Thyroid gland (tissue), 4 donors: ENCODE data around the gene ABCA6. TPM values are rescaled to one million over a fixed set of nuclear protein-coding genes. Genes with fewer than 3 reads are reported as not detected.

Experiments used
- DNase-seq, 2 donors: peaks; one replicate each; pipeline ENCODE4 v3.0.0-alpha.2; 2019
- H3K27ac ChIP-seq, 3 donors: fragments of 200-600 bp; sonication (generic); 1 replicate in 2 of 3; 2 replicates in 1 of 3; pipeline ENCODE4 v1.5.1; 2016 to 2019; ENCODE audit warnings: mild to moderate bottlenecking in 1 of 3, moderate library complexity in 1 of 3
- H3K27me3 ChIP-seq: fragments of 200-600 bp; sonication (generic); one replicate; pipeline ENCODE4 v1.5.1; 2019
- H3K36me3 ChIP-seq, 2 donors: fragments of 200-600 bp; sonication (generic); one replicate each; pipeline ENCODE4 v1.5.1; 2016 to 2019
- H3K4me1 ChIP-seq, 2 donors: fragments of 200-600 bp; sonication (generic); one replicate each; pipeline ENCODE4 v1.5.1; 2017 to 2019
- H3K4me3 ChIP-seq, 3 donors: fragments of 200-600 bp; sonication (generic); replicated peaks in 1 of 3; 1 replicate in 2 of 3; 2 replicates in 1 of 3; pipeline ENCODE4 v1.5.1; 2016; ENCODE audit warnings: mild to moderate bottlenecking in 1 of 3
- H3K9me3 ChIP-seq: fragments of 200-600 bp; sonication (generic); one replicate; pipeline ENCODE4 v1.5.1; 2017
- CTCF ChIP-seq, 6 experiments: fragments of 200-600 bp in 3 of 6; fragments of 450-650 bp in 3 of 6; sonication (generic) in 3 of 6; IDR thresholded peaks; one replicate each; pipeline ENCODE4 v1.5.1; 2016 to 2019; ENCODE audit warnings: antibody characterized with exemption in 6 of 6, mild to moderate bottlenecking in 2 of 6, inconsistent platforms in 1 of 6, moderate library complexity in 1 of 6
- POLR2A ChIP-seq, 2 donors: fragments of 450-650 bp; IDR thresholded peaks; one replicate each; pipeline ENCODE4 v1.6.1; 2017; ENCODE audit warnings: antibody characterized with exemption in 2 of 2, mild to moderate bottlenecking in 2 of 2, moderate library complexity in 1 of 2
- WGBS, 2 donors: methylation state at CpG; one replicate each; pipeline ENCODE4 v1.1.5; 2017; 5-methylcytosine and 5-hydroxymethylcytosine counted together
- intact Hi-C: fragments of 100-400 bp; cut with DNase I; formaldehyde crosslinking; loops from one replicate; pipeline ENCODE4 v1.15.1; 2023
- total RNA-seq, 4 donors: library from RNA; depleted of rRNA; stranded (reverse); fragments of >200 nt; gene quantifications; one replicate each; pipeline ENCODE4 v1.2.3, GENCODE V29; 2016

The ABCA6 gene, protein sequence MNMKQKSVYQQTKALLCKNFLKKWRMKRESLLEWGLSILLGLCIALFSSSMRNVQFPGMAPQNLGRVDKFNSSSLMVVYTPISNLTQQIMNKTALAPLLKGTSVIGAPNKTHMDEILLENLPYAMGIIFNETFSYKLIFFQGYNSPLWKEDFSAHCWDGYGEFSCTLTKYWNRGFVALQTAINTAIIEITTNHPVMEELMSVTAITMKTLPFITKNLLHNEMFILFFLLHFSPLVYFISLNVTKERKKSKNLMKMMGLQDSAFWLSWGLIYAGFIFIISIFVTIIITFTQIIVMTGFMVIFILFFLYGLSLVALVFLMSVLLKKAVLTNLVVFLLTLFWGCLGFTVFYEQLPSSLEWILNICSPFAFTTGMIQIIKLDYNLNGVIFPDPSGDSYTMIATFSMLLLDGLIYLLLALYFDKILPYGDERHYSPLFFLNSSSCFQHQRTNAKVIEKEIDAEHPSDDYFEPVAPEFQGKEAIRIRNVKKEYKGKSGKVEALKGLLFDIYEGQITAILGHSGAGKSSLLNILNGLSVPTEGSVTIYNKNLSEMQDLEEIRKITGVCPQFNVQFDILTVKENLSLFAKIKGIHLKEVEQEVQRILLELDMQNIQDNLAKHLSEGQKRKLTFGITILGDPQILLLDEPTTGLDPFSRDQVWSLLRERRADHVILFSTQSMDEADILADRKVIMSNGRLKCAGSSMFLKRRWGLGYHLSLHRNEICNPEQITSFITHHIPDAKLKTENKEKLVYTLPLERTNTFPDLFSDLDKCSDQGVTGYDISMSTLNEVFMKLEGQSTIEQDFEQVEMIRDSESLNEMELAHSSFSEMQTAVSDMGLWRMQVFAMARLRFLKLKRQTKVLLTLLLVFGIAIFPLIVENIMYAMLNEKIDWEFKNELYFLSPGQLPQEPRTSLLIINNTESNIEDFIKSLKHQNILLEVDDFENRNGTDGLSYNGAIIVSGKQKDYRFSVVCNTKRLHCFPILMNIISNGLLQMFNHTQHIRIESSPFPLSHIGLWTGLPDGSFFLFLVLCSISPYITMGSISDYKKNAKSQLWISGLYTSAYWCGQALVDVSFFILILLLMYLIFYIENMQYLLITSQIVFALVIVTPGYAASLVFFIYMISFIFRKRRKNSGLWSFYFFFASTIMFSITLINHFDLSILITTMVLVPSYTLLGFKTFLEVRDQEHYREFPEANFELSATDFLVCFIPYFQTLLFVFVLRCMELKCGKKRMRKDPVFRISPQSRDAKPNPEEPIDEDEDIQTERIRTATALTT (N-terminal part only)
- 100 to 1,000 TPM in 1 of 4 donors, 10 to 100 TPM in 3; 24.3 to 101 (median 64.2) TPM for total RNA-seq

- Histone ChIP-seq H3K4me1 (peaks cover 0 to 4% of the 10 kb centered on the region in 2 donors), H3K27ac (peak within 1 kb of the TSS in 2 of 3 donors; percentile 24 to 35), H3K27me3 (no peaks in the 10 kb centered on the region), H3K4me3 (no peak within 1 kb of the TSS), H3K9me3 (no peaks in the 10 kb centered on the region), H3K36me3 (peaks cover 0 to 2% of the 10 kb centered on the region in 2 donors)
- TF ChIP-seq POLR2A (IDR thresholded peaks at IDR 0.05): no peak
- no peak for TF ChIP-seq CTCF (IDR thresholded peaks at IDR 0.05)
- 41 to 52% methylated on average over 4 of the region's 4 CpGs for WGBS, 2 donors
- no peak for DNase-seq
- intact Hi-C loops: no loop called here
Observed at GRCh38 chr17:69141431-69142174, at the start of gene ABCA6. ABCA6 (minus strand) TSS chr17:69141895; CDS start chr17:69140703, 1,192 bp downstream.

- Histone ChIP-seq H3K9me3 (no peaks in the 10 kb centered on the region), H3K27ac (no peak overlapping the region), H3K36me3 (no peaks in the 10 kb centered on the region), H3K27me3 (no peaks in the 10 kb centered on the region), H3K4me3 (no peak overlapping the region), H3K4me1 (no peaks in the 10 kb centered on the region)
- DNase-seq: no peak
- intact Hi-C loops: no loop called here
- TF ChIP-seq POLR2A (IDR thresholded peaks at IDR 0.05): no peak
- TF ChIP-seq CTCF (IDR thresholded peaks at IDR 0.05): no peak
- WGBS, 2 donors: 91 to 96% methylated on average over 2 of the region's 2 CpGs
Observed at GRCh38 chr17:69188796-69189195, 47.1 kb upstream of the ABCA6 start.

GRCh38 chr17:69188064-69188463 lies 46.4 kb upstream of the ABCA6 start:
- Histone ChIP-seq H3K27ac (no peak overlapping the region), H3K36me3 (no peaks in the 10 kb centered on the region), H3K4me3 (no peak overlapping the region), H3K9me3 (no peaks in the 10 kb centered on the region), H3K27me3 (no peaks in the 10 kb centered on the region), H3K4me1 (no peaks in the 10 kb centered on the region)
- TF ChIP-seq CTCF (IDR thresholded peaks at IDR 0.05) (no peak), POLR2A (IDR thresholded peaks at IDR 0.05) (no peak)
- no peak for DNase-seq
- intact Hi-C loops: no loop called here
- WGBS, 2 donors: 81 to 85% methylated on average over 1 of the region's 1 CpG

DNA sequence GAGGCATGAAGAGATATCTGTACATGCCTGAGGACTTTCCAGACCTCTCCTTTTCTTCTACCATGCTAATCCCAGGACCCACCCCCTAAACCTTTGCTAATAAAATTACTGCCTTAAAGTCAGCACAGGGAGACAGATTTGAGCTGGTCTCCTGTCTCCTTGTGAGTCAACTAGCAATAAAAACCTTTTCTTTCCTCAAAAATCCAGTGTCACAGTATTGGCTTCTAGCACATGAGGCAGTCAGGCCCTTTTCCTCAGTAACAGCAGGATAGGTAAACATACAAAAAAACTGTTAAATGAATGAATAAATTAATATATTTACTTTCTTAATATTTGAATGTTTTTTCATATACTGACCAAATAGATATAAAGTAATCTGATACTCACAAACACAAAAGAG lies 45.6 kb upstream of the ABCA6 start:
- H3K36me3 ChIP-seq: no peaks in the 10 kb centered on the region
- no peak overlapping the region for H3K4me3 ChIP-seq
- H3K4me1 ChIP-seq: no peaks in the 10 kb centered on the region
- TF ChIP-seq POLR2A (IDR thresholded peaks at IDR 0.05): no peak
- TF ChIP-seq CTCF (IDR thresholded peaks at IDR 0.05): no peak
- DNase-seq: no peak
- no peaks in the 10 kb centered on the region for H3K27me3 ChIP-seq
- H3K9me3 ChIP-seq: no peaks in the 10 kb centered on the region
- H3K27ac ChIP-seq: no peak overlapping the region
- intact Hi-C loops: no loop called here
